Mesenchymal stem cell (in vitro differentiated cells and primary cell): ENCODE data around the gene KCNQ5.
"Not testable (repeated sequence)": the region's sequence is repeated elsewhere in the genome, so short reads cannot be mapped to it uniquely, and the experiment has no call there.

Experiments
- DNase-seq: peaks from one replicate; pipeline ENCODE4 v3.0.0-alpha.2; 2013
- H2AFZ ChIP-seq: one replicate; pipeline ENCODE4 v1.6.1; 2013; ENCODE audit warnings: low read depth, mild to moderate bottlenecking, control low read depth, inconsistent platforms, low read length, moderate library complexity
- H2AK5ac ChIP-seq: 2 replicates; pipeline ENCODE4 v1.6.1; 2013; ENCODE audit warnings: low read length, moderate library complexity, mild to moderate bottlenecking, inconsistent platforms; ENCODE audit not compliant: severe bottlenecking
- H2BK120ac ChIP-seq: one replicate; pipeline ENCODE4 v1.6.1; 2013; ENCODE audit warnings: low read depth, mild to moderate bottlenecking, inconsistent platforms, low read length, moderate library complexity
- H2BK12ac ChIP-seq, 2 experiments: one replicate each; pipeline ENCODE4 v1.6.1; 2013; ENCODE audit warnings: inconsistent platforms in 2 of 2, low read length in 2 of 2, mild to moderate bottlenecking in 2 of 2, moderate library complexity in 2 of 2, control low read depth in 1 of 2
- H2BK15ac ChIP-seq: one replicate; pipeline ENCODE4 v1.6.1; 2013; ENCODE audit warnings: mild to moderate bottlenecking, low read depth, inconsistent platforms; ENCODE audit not compliant: poor library complexity, severe bottlenecking
- H2BK5ac ChIP-seq: 2 replicates; pipeline ENCODE4 v1.6.1; 2013; ENCODE audit warnings: low read depth, mild to moderate bottlenecking, low read length, control low read depth, inconsistent platforms; ENCODE audit not compliant: poor library complexity, severe bottlenecking
- H3K14ac ChIP-seq, 2 experiments: one replicate each; pipeline ENCODE4 v1.6.1; 2013; ENCODE audit warnings: inconsistent platforms in 2 of 2, low read length in 2 of 2, control low read depth in 1 of 2, mild to moderate bottlenecking in 1 of 2, moderate library complexity in 1 of 2
- H3K18ac ChIP-seq, 2 experiments: one replicate each; pipeline ENCODE4 v1.6.1; 2013; ENCODE audit warnings: inconsistent platforms in 2 of 2, low read length in 2 of 2, control low read depth in 1 of 2, low read depth in 1 of 2, mild to moderate bottlenecking in 1 of 2
- H3K23ac ChIP-seq, 2 experiments: one replicate each; pipeline ENCODE4 v1.6.1; 2013; ENCODE audit warnings: inconsistent platforms in 2 of 2, low read length in 2 of 2, mild to moderate bottlenecking in 2 of 2, moderate library complexity in 2 of 2, control low read depth in 1 of 2
- H3K27ac ChIP-seq: 2 replicates; pipeline ENCODE4 v1.5.1; 2013; ENCODE audit warnings: mild to moderate bottlenecking, moderate library complexity, low read length, control low read depth, inconsistent platforms; ENCODE audit not compliant: poor library complexity, severe bottlenecking
- H3K27me3 ChIP-seq, 2 experiments: 2 replicates each; pipeline versions ENCODE4 v1.6.1 to v1.7.0; 2013; ENCODE audit warnings: low read length in 2 of 2, mild to moderate bottlenecking in 2 of 2, moderate library complexity in 2 of 2, control low read depth in 1 of 2, inconsistent platforms in 1 of 2; ENCODE audit not compliant: control insufficient read depth in 1 of 2, insufficient read depth in 1 of 2
- H3K36me3 ChIP-seq, 2 experiments: 2 replicates each; pipeline versions ENCODE4 v1.6.1 to v1.7.0; 2013; ENCODE audit warnings: low read length in 2 of 2, control low read depth in 1 of 2, inconsistent platforms in 1 of 2, low read depth in 1 of 2, mild to moderate bottlenecking in 1 of 2; ENCODE audit not compliant: insufficient read depth in 2 of 2, control insufficient read depth in 1 of 2
- H3K4ac ChIP-seq, 2 experiments: one replicate each; pipeline ENCODE4 v1.6.1; 2013; ENCODE audit warnings: inconsistent platforms in 2 of 2, low read length in 2 of 2, mild to moderate bottlenecking in 2 of 2, moderate library complexity in 2 of 2, control low read depth in 1 of 2, low read depth in 1 of 2
- H3K4me1 ChIP-seq: 2 replicates; pipeline ENCODE4 v1.6.1; 2013; ENCODE audit warnings: low read depth, low read length, control low read depth; ENCODE audit not compliant: control insufficient read depth, insufficient read depth
- H3K4me2 ChIP-seq: 2 replicates; pipeline ENCODE4 v1.6.1; 2013; ENCODE audit warnings: low read length, mild to moderate bottlenecking, inconsistent platforms; ENCODE audit not compliant: poor library complexity, severe bottlenecking
- H3K4me3 ChIP-seq, 2 experiments: 2 replicates each; pipeline versions ENCODE4 v1.5.1 to v1.7.0; 2013; ENCODE audit warnings: low read length in 2 of 2, mild to moderate bottlenecking in 2 of 2, control low read depth in 1 of 2, low read depth in 1 of 2; ENCODE audit not compliant: insufficient read depth in 1 of 2
- H3K79me1 ChIP-seq: replicated peaks from 2 replicates; pipeline ENCODE4 v1.6.1; 2013; ENCODE audit warnings: mild to moderate bottlenecking, control low read depth, low read length, inconsistent platforms; ENCODE audit not compliant: poor library complexity, severe bottlenecking
- H3K9ac ChIP-seq: 2 replicates; pipeline ENCODE4 v1.7.0; 2013; ENCODE audit warnings: mild to moderate bottlenecking, low read length, moderate library complexity
- H3K9me3 ChIP-seq: 2 replicates; pipeline ENCODE4 v1.7.0; 2013; ENCODE audit warnings: mild to moderate bottlenecking, low read length; ENCODE audit not compliant: control insufficient read depth
- H4K8ac ChIP-seq: one replicate; pipeline ENCODE4 v1.6.1; 2013; ENCODE audit warnings: inconsistent platforms, mild to moderate bottlenecking, low read length, moderate library complexity
- H4K91ac ChIP-seq: one replicate; pipeline ENCODE4 v1.6.1; 2013; ENCODE audit warnings: mild to moderate bottlenecking, low read length, inconsistent platforms
- WGBS: methylation state at CpG from one replicate; pipeline ENCODE4 v1.1.7; 2013; ENCODE audit warnings: mixed read lengths; 5-methylcytosine and 5-hydroxymethylcytosine counted together

KCNQ5 gene

DNA sequence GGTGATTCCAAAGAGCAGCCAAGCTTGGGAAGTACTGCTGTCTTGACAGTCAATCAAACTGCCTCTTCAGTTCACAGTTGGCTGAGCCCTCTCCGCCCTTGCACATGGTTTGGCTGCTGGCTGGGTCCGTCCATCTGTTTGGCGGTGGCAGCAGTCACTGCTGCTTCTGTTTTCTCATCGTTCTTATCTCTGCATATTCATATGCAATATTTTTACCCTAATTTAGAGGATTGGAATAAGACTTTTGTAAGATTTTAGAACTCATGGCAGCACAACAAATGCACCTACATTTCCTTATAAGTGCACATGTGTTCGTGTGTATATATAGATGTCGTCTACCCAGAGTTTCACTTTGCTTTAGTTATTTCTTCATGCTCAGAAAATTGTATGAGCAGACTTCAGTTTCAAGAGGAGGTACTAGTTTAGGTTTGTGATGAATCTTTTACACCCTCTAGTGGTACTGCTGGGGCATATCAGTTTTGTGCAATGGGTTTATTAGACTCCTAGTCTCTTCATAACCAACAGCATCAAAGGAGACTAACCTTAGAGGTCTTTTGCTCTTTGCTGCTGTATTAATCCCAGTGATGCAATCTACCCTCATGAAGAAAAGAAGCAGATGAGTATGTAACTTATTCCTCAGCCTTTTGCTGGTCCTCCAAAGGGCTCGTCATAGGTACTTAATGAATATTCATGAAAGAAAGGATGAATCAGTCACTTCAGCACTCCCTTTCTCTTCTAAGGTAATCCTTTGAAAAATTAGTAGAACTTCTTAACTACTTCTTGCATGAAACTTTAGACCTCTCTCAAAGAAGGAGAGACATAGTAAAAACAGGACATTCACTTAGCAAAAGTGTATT lies 559.1 kb downstream of the KCNQ5 start:
- peak; percentile 75 for DNase-seq
- Histone ChIP-seq H3K9ac (peak overlapping the region; percentile 9), H2AK5ac (no peak overlapping the region), H3K4me1 (no peaks in the 10 kb centered on the region), H3K36me3 (no peaks in the 10 kb centered on the region), H3K23ac (no peak overlapping the region), H3K4me2 (peak overlapping the region; percentile 27), H2BK120ac (no peak overlapping the region), H3K14ac (no peak overlapping the region), H2BK5ac (no peak overlapping the region), H3K18ac (no peak overlapping the region), H4K91ac (no peak overlapping the region), H3K79me1 (no peaks in the 10 kb centered on the region), H2AFZ (no peak overlapping the region), H2BK15ac (no peak overlapping the region), H3K4me3 (peak overlapping the region in 1 of 2 experiments; percentile 68), H2BK12ac (no peak overlapping the region), H3K27ac (no peak overlapping the region), H4K8ac (no peak overlapping the region), H3K9me3 (no peaks in the 10 kb centered on the region), H3K4ac (no peak overlapping the region), H3K27me3 (peaks cover 29 to 61% of the 10 kb centered on the region in 2 experiments)
- 20% methylated on average over 4 of the region's 7 CpGs for WGBS

DNA sequence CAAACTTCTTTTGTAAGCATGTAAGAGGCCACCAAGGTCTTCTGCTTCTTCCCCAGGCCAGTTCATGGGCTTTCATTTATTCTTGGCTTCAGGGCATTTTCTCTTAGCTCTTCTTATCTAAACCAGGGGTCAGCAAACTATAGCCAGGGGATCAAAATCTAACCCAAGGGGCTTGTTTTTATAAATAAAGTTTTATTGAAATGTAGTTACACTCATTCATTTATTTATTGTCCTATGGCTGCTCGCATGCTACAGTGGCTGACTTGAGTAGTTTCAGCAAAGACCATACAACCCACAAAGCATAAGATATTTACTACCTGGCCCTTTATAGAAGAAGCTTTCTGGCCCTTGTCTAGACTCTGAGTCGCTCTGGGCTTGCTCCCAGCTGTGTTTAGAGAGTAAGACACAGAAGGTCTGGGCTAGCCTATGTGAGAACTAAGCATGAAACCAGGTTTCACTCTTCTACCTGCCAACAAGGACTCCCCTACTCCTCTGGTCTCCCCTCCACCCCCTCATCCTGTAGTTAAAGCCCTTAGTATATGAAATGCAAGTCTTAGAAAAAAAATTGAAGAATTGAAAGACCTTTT lies 560.2 kb downstream of the KCNQ5 start:
- no peak for DNase-seq
- Histone ChIP-seq H2BK120ac (no peak overlapping the region), H2AFZ (no peak overlapping the region), H2BK15ac (no peak overlapping the region), H3K4ac (no peak overlapping the region), H3K9ac (no peak overlapping the region), H2AK5ac (no peak overlapping the region), H2BK12ac (no peak overlapping the region), H3K4me1 (no peaks in the 10 kb centered on the region), H3K27me3 (peaks cover 19 to 52% of the 10 kb centered on the region in 2 experiments), H3K23ac (no peak overlapping the region), H3K14ac (no peak overlapping the region), H4K8ac (no peak overlapping the region), H4K91ac (no peak overlapping the region), H3K4me3 (no peak overlapping the region), H3K36me3 (no peaks in the 10 kb centered on the region), H3K9me3 (no peaks in the 10 kb centered on the region), H3K18ac (no peak overlapping the region), H2BK5ac (no peak overlapping the region), H3K79me1 (no peaks in the 10 kb centered on the region), H3K27ac (no peak overlapping the region), H3K4me2 (no peak overlapping the region)
- 90% methylated on average over 1 of the region's 2 CpGs for WGBS

DNA sequence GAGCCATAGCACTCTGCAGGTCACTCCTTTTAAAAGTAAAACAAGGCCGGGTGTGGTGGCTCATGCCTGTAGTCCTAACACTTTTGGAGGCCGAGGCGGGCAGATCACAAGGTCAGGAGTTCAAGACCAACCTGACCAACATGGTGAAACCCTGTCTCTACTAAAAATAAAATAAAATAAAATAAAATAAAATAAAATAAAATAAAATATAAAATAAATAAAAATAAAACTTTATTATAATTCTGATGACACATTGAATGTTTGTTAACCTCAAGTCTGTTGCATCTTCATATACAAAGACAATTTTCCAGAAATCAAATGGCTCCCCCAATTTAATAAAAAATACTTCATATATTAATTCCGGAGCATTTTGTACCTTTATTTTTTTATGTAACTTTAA lies 571.4 kb downstream of the KCNQ5 start:
- 95% methylated on average over 1 of the region's 4 CpGs for WGBS
- not testable (repeated sequence) for H3K4me1 ChIP-seq, H3K27ac ChIP-seq, H4K8ac ChIP-seq, H3K18ac ChIP-seq, H3K36me3 ChIP-seq, H2BK5ac ChIP-seq, H3K4me3 ChIP-seq, H2BK12ac ChIP-seq, H3K14ac ChIP-seq, DNase-seq, H2AFZ ChIP-seq, H3K4me2 ChIP-seq, H4K91ac ChIP-seq, H3K23ac ChIP-seq, H3K4ac ChIP-seq, H3K79me1 ChIP-seq, H3K9ac ChIP-seq, H2AK5ac ChIP-seq, H3K27me3 ChIP-seq, H2BK120ac ChIP-seq, H3K9me3 ChIP-seq, H2BK15ac ChIP-seq

DNA sequence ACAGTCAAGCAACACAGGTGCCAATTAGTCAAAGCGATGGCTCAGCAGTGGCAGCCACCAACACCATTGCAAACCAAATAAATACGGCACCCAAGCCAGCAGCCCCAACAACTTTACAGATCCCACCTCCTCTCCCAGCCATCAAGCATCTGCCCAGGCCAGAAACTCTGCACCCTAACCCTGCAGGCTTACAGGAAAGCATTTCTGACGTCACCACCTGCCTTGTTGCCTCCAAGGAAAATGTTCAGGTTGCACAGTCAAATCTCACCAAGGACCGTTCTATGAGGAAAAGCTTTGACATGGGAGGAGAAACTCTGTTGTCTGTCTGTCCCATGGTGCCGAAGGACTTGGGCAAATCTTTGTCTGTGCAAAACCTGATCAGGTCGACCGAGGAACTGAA lies 572.9 kb downstream of the KCNQ5 start:
- Histone ChIP-seq H2AFZ (no peak overlapping the region), H3K27ac (no peak overlapping the region), H3K4me1 (no peaks in the 10 kb centered on the region), H3K9me3 (no peaks in the 10 kb centered on the region), H3K79me1 (no peaks in the 10 kb centered on the region), H2AK5ac (no peak overlapping the region), H3K4ac (no peak overlapping the region), H2BK120ac (no peak overlapping the region), H3K4me2 (no peak overlapping the region), H3K23ac (no peak overlapping the region), H4K91ac (no peak overlapping the region), H2BK5ac (no peak overlapping the region), H3K9ac (no peak overlapping the region), H4K8ac (no peak overlapping the region), H3K27me3 (peaks cover 0 to 5% of the 10 kb centered on the region in 2 experiments), H3K18ac (no peak overlapping the region), H3K4me3 (no peak overlapping the region), H2BK15ac (no peak overlapping the region), H3K36me3 (no peaks in the 10 kb centered on the region), H2BK12ac (no peak overlapping the region), H3K14ac (no peak overlapping the region)
- WGBS: 93% methylated on average over 7 of the region's 7 CpGs
- no peak for DNase-seq
